IMR-90 (cell line): Measurements from ENCODE around the gene PKHD1. TPM values are rescaled to one million over a fixed set of nuclear protein-coding genes. Genes with fewer than 3 reads are reported as not detected.

ENCODE experiments used
- ATAC-seq: fragments of 200-7000 bp; cut with Tn5 transposase; 2 replicates; pipeline ENCODE4 v1.9.1; 2020; ENCODE audit warnings: low read depth, mild to moderate bottlenecking, moderate library complexity
- BruUV-seq: library from RNA; stranded (reverse); fragments of 400-500 nt; replicated peaks from 2 replicates; lab custom pipeline; 2021; lab: Mats Ljungman, UMichigan
- CTCF ChIA-PET: fragments of 300-600 bp; formaldehyde crosslinking; extraction: SDS; loops from one replicate; lab custom pipeline; 2021; ENCODE audit warnings: antibody characterized with exemption; lab: Yijun Ruan, JAX
- POLR2A ChIA-PET: fragments of 300-600 bp; sonication (Branson Sonifier 250); formaldehyde crosslinking; loops from one replicate; lab custom pipeline; 2022; ENCODE audit warnings: antibody characterized with exemption; ENCODE audit not compliant: unreplicated experiment; lab: Charles Lee
- DNase-seq: peaks from one replicate; pipeline ENCODE4 v3.0.0; 2013
- H2AFZ ChIP-seq: replicated peaks from 2 replicates; pipeline ENCODE3; 2013; ENCODE audit warnings: low read length, mild to moderate bottlenecking; ENCODE audit not compliant: poor library complexity
- H2AK5ac ChIP-seq: 2 replicates; pipeline ENCODE4 v1.6.1; 2013; ENCODE audit warnings: low read depth, low read length, inconsistent platforms
- H2AK9ac ChIP-seq: replicated peaks from 2 replicates; pipeline ENCODE3; 2013; ENCODE audit warnings: mild to moderate bottlenecking, low read depth, low read length, moderate library complexity; ENCODE audit not compliant: poor library complexity
- H2BK120ac ChIP-seq: 2 replicates; pipeline ENCODE4 v1.6.1; 2013; ENCODE audit warnings: low read depth, low read length, inconsistent platforms
- H2BK15ac ChIP-seq: 3 replicates; pipeline ENCODE4 v1.6.1; 2013; ENCODE audit warnings: low read depth, low read length, inconsistent platforms
- H2BK20ac ChIP-seq: 2 replicates; pipeline ENCODE4 v1.6.1; 2013; ENCODE audit warnings: low read depth, mild to moderate bottlenecking, inconsistent platforms, low read length, moderate library complexity
- H2BK5ac ChIP-seq: 2 replicates; pipeline ENCODE4 v1.6.1; 2013; ENCODE audit warnings: mild to moderate bottlenecking, low read depth, low read length, inconsistent platforms; ENCODE audit not compliant: poor library complexity, severe bottlenecking
- H3K14ac ChIP-seq: replicated peaks from 2 replicates; pipeline ENCODE4 v1.6.1; 2013; ENCODE audit warnings: low read depth, low read length, inconsistent platforms
- H3K18ac ChIP-seq: 2 replicates; pipeline ENCODE4 v1.6.1; 2013; ENCODE audit warnings: low read depth, low read length, control low read depth
- H3K23ac ChIP-seq: 2 replicates; pipeline ENCODE4 v1.6.1; 2013; ENCODE audit warnings: low read depth, low read length, inconsistent platforms
- H3K27ac ChIP-seq: 2 replicates; pipeline ENCODE4 v1.5.1; 2013; ENCODE audit warnings: mild to moderate bottlenecking, control low read depth, low read length; ENCODE audit not compliant: insufficient read depth
- H3K27me3 ChIP-seq: 2 replicates; pipeline ENCODE4 v1.6.1; 2013; ENCODE audit warnings: low read length; ENCODE audit not compliant: control insufficient read depth, insufficient read depth
- H3K36me3 ChIP-seq: 2 replicates; pipeline ENCODE4 v1.6.1; 2013; ENCODE audit warnings: low read length, mixed read lengths; ENCODE audit not compliant: control insufficient read depth, insufficient read depth
- H3K4ac ChIP-seq: 2 replicates; pipeline ENCODE4 v1.6.1; 2013; ENCODE audit warnings: low read depth, low read length, inconsistent platforms
- H3K4me1 ChIP-seq: 2 replicates; pipeline ENCODE4 v1.6.1; 2013; ENCODE audit warnings: low read length, mixed read lengths; ENCODE audit not compliant: control insufficient read depth, insufficient read depth
- H3K4me2 ChIP-seq: 2 replicates; pipeline ENCODE4 v1.6.1; 2013; ENCODE audit warnings: low read depth, mild to moderate bottlenecking, control low read depth, low read length, moderate library complexity
- H3K4me3 ChIP-seq: 2 replicates; pipeline ENCODE4 v1.5.1; 2013; ENCODE audit warnings: low read depth, mild to moderate bottlenecking, control low read depth, low read length, moderate library complexity; ENCODE audit not compliant: insufficient read depth
- H3K56ac ChIP-seq: 2 replicates; pipeline ENCODE4 v1.6.1; 2013; ENCODE audit warnings: low read length, inconsistent platforms; ENCODE audit not compliant: insufficient read depth; ENCODE audit errors: extremely low read depth
- H3K79me1 ChIP-seq, 2 experiments: 2 replicates each; pipeline ENCODE4 v1.6.1; 2013; ENCODE audit warnings: low read length in 2 of 2, inconsistent platforms in 1 of 2, low read depth in 1 of 2
- H3K9ac ChIP-seq: 2 replicates; pipeline ENCODE4 v1.6.1; 2013; ENCODE audit warnings: low read depth, low read length, control low read depth
- H3K9me1 ChIP-seq: 2 replicates; pipeline ENCODE4 v1.6.1; 2013; ENCODE audit warnings: low read length, inconsistent platforms; ENCODE audit not compliant: insufficient read depth
- H3K9me3 ChIP-seq: 2 replicates; pipeline ENCODE4 v1.6.1; 2013; ENCODE audit warnings: low read length; ENCODE audit not compliant: control insufficient read depth, insufficient read depth
- H4K20me1 ChIP-seq: 2 replicates; pipeline ENCODE4 v1.6.1; 2013; ENCODE audit warnings: low read length, inconsistent platforms; ENCODE audit not compliant: insufficient read depth
- H4K5ac ChIP-seq: 2 replicates; pipeline ENCODE4 v1.6.1; 2013; ENCODE audit warnings: mild to moderate bottlenecking, low read depth, low read length, control low read depth
- H4K8ac ChIP-seq, 2 experiments: 2 replicates each; pipeline ENCODE4 v1.6.1; 2013; ENCODE audit warnings: low read depth in 2 of 2, low read length in 2 of 2, control low read depth in 1 of 2, inconsistent platforms in 1 of 2
- H4K91ac ChIP-seq: 2 replicates; pipeline ENCODE4 v1.6.1; 2013; ENCODE audit warnings: low read depth, low read length, inconsistent platforms; ENCODE audit not compliant: insufficient read depth
- CTCF ChIP-seq: conservative IDR thresholded peaks from 2 replicates; pipeline ENCODE4 v1.5.1; 2012; ENCODE audit warnings: mild to moderate bottlenecking, low read depth, low read length, improper control_type of control experiment
- MAZ ChIP-seq: IDR thresholded peaks from 2 replicates; pipeline ENCODE4 v1.6.1; 2012; ENCODE audit warnings: low read depth, mild to moderate bottlenecking, low read length, improper control_type of control experiment, moderate library complexity, borderline replicate concordance
- POLR2A ChIP-seq: IDR thresholded peaks from 2 replicates; pipeline ENCODE4 v1.6.1; 2012; ENCODE audit warnings: mild to moderate bottlenecking, low read depth, low read length
- RCOR1 ChIP-seq: IDR thresholded peaks from 2 replicates; pipeline ENCODE4 v1.6.1; 2012; ENCODE audit warnings: mild to moderate bottlenecking, low read length, improper control_type of control experiment; ENCODE audit not compliant: insufficient replicate concordance
- RFX5 ChIP-seq: IDR thresholded peaks from 2 replicates; pipeline ENCODE4 v1.8.0; 2012; ENCODE audit warnings: low read depth, mild to moderate bottlenecking, low read length, moderate library complexity
- WGBS, 2 experiments: methylation state at CpG; one replicate each; pipeline versions ENCODE4 v1.1.5 to v1.1.7; 2013; ENCODE audit warnings: missing lambda C conversion rate in 2 of 2; ENCODE audit not compliant: insufficient read length in 1 of 2; ENCODE audit errors: extremely low coverage in 2 of 2; 5-methylcytosine and 5-hydroxymethylcytosine counted together
- dilution Hi-C: fragments of 300-500 bp; cut with HindIII; formaldehyde crosslinking; loops from one replicate; pipeline ENCODE4 v1.14.3; 2018; ENCODE audit warnings: low sequenced_read_pairs; ENCODE audit not compliant: unreplicated experiment
- in situ Hi-C: fragments of 300-500 bp; cut with MboI; formaldehyde crosslinking; loops from 3 replicates; pipeline ENCODE4 v1.14.3; 2019; ENCODE audit warnings: low sequenced_read_pairs, inconsistent platforms, mixed read lengths
- intact Hi-C: fragments of 100-400 bp; cut with micrococcal nuclease; formaldehyde crosslinking; loops from 2 replicates; pipeline ENCODE4 v1.10.0; 2022
- polyA plus RNA-seq, 3 experiments: library from polyadenylated mRNA; depleted of rRNA; stranded (reverse); fragments of >200 nt; gene quantifications; 2 replicates each; pipeline ENCODE4 v1.2.3, GENCODE V29; 2012; ENCODE audit warnings: low replicate concordance in 1 of 3
- total RNA-seq: library from RNA; depleted of rRNA; stranded (reverse); fragments of >200 nt; gene quantifications from 2 replicates; pipeline ENCODE4 v1.2.3, GENCODE V29; 2012

The PKHD1 gene
- total and polyA plus RNA-seq, 2 of the 4 experiments (the other 2 are of a cell fraction) = not detected

- dilution Hi-C loops = no loop called here
- no TSS peak for BruUV-seq
- H3K27ac ChIP-seq = no peak overlapping the region
Observed at GRCh38 chr6:52046456-52046855, 41.0 kb downstream of the PKHD1 start.

More at GRCh38 chr6:52046456-52046855, 41.0 kb downstream of the PKHD1 start:
- CTCF ChIA-PET = interaction anchor here (1.0 kb wide), 1 partner anchor 15 kb away, joined by 3 read pairs; no protein-coding TSS in a partner anchor
- Histone ChIP-seq H3K4me2 (no peak overlapping the region), H3K4me1 (no peaks in the 10 kb centered on the region), H3K9me1 (no peaks in the 10 kb centered on the region), H3K9me3 (no peaks in the 10 kb centered on the region), H4K5ac (no peak overlapping the region), H4K20me1 (no peaks in the 10 kb centered on the region), H2AK5ac (no peak overlapping the region), H3K9ac (no peak overlapping the region), H3K23ac (no peak overlapping the region), H3K79me1 (no peaks in the 10 kb centered on the region), H4K8ac (no peak overlapping the region), H2BK120ac (no peak overlapping the region), H2AFZ (no peak overlapping the region), H2AK9ac (no peak overlapping the region), H3K4me3 (no peak overlapping the region), H2BK20ac (no peak overlapping the region), H3K4ac (no peak overlapping the region), H3K14ac (no peak overlapping the region), H3K27me3 (no peaks in the 10 kb centered on the region), H4K91ac (no peak overlapping the region), H2BK15ac (no peak overlapping the region), H2BK5ac (no peak overlapping the region), H3K18ac (no peak overlapping the region), H3K56ac (no peak overlapping the region), H3K36me3 (no peaks in the 10 kb centered on the region)
- TF ChIP-seq RCOR1 (no peak), POLR2A (no peak), CTCF (no peak), MAZ (no peak), RFX5 (no peak)
- WGBS, 2 experiments = no CpG with 5 or more reads among the region's 1 CpG
- ATAC-seq = no peak
- in situ Hi-C loops (no loop called here), intact Hi-C loops (no loop called here)
- POLR2A ChIA-PET = no interaction called here
- no peak for DNase-seq
